ENCODE results near the gene TMEM168.
"Not testable (repeated sequence)": the region's sequence is repeated elsewhere in the genome, so short reads cannot be mapped to it uniquely, and the experiment has no call there.

The TMEM168 gene

DNA sequence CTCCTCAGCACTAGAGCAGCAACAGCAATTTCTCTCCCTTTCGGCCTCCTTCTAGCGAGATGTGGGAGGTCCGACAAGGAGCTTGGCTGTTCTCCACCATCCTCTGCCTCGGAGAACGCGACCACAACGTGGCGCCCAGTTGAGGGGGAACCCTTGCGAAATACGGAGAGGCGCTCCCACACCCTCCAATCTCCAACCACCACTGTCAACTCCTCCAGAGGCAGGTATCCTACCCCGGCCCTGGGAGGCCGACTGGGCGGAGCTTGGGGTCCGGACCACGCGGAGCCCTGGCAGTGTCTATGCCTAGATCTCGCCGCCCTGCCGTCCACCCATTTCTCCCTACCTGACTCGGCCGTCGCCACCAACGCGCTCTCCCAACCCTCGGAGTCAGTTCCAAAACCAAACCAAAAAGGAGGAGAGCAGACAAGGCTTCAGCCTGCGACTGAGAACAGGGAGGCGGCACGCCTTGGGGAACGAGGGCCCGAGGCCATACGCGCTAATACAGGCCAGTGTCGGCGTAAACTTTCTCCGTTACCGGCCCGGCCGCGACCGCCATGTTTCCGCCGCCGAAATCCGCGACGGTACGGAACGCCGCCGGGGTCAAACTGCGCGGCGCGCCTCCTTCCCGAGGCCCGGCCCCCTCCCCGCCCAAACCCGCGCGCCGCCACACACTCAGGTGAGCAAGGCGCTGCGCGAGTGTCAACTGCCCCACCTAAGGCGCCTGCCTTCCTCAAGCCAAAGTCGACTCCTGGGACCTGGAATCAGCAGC, at the start of gene TMEM168:
Gene TMEM168 (minus strand): TSS at position 577 of the 769 bp plus-strand sequence. CDS start 5,568 bp downstream, outside the sequence.
- Mint-ChIP-seq H3K27me3 (no peaks in the 10 kb centered on the region), H3K4me3 (peak within 1 kb of the TSS; percentile 91 to 97), H3K9me3 (peaks cover 0 to 5% of the 10 kb centered on the region in 2 donors), H3K27ac (peak within 1 kb of the TSS; percentile 96 to 98), H3K4me1 (peaks cover 47% of the 10 kb centered on the region)
- peak; percentile 89 for ATAC-seq
- DNase-seq: peak; percentile 86 to 89

DNA sequence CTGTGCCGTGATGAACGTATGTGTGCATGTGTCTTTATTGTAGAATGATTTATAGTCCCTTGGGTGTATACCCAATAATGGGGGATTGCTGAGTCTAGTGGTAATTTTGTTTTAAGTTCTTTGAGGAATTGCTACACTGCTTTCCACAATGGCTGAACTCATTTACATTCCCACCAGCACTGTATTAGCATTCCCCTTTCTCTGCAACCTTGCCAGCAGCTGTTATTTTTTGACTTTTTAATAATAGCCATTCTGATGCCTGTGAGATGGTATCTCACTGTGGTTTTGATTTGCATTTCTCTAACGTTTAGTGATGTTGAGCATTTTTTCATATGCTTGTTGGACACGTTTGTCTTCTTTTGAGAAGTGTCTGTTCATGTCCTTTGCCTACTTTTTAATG, 45.7 kb upstream of the TMEM168 start:
- not testable (repeated sequence) for H3K27me3 Mint-ChIP-seq, H3K27ac Mint-ChIP-seq, DNase-seq, H3K9me3 Mint-ChIP-seq, H3K4me1 Mint-ChIP-seq, H3K4me3 Mint-ChIP-seq, ATAC-seq

GRCh38 chr7:112833082-112833481, 42.9 kb upstream of the TMEM168 start:
- no peak overlapping the region for H3K27ac Mint-ChIP-seq
- ATAC-seq (no peak), DNase-seq (no peak)
- H3K4me1 Mint-ChIP-seq: no peaks in the 10 kb centered on the region
- H3K9me3 Mint-ChIP-seq: peaks cover 26 to 33% of the 10 kb centered on the region in 2 donors
- no peaks in the 10 kb centered on the region for H3K27me3 Mint-ChIP-seq
- H3K4me3 Mint-ChIP-seq: no peak overlapping the region

GRCh38 chr7:112830769-112831168, 40.6 kb upstream of the TMEM168 start:
- no peak overlapping the region for H3K27ac Mint-ChIP-seq
- H3K9me3 Mint-ChIP-seq: peaks cover 24 to 31% of the 10 kb centered on the region in 2 donors
- no peak for DNase-seq
- H3K4me1 Mint-ChIP-seq: no peaks in the 10 kb centered on the region
- no peaks in the 10 kb centered on the region for H3K27me3 Mint-ChIP-seq
- ATAC-seq: no peak
- no peak overlapping the region for H3K4me3 Mint-ChIP-seq

GRCh38 chr7:112828696-112829095, 38.5 kb upstream of the TMEM168 start:
- no peak for ATAC-seq
- Mint-ChIP-seq H3K9me3 (peaks cover 17 to 26% of the 10 kb centered on the region in 2 donors), H3K27me3 (no peaks in the 10 kb centered on the region), H3K4me1 (no peaks in the 10 kb centered on the region), H3K4me3 (no peak overlapping the region), H3K27ac (no peak overlapping the region)
- DNase-seq: no peak

DNA sequence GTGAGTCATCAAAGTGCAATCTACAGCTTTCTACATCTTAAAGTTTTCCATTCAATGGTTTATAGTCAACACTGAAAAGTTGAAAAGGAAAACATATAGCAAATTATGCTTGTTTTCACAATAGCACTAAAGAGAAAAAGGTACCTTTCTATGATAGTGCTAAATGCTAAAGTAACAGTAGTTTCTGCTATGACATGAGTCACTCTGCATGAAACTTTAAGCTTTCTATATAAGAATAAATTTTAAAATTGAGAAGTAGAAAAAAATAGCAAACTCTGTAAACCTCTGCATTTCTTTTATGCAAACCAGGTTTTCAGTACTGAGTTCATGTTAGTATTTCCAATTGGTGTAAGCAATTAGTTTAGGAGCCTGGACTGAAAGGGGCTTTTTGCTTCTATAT, 31.2 kb upstream of the TMEM168 start:
- H3K4me3 Mint-ChIP-seq: no peak overlapping the region
- DNase-seq (no peak), ATAC-seq (no peak)
- no peak overlapping the region for H3K27ac Mint-ChIP-seq
- H3K9me3 Mint-ChIP-seq: peaks cover 5 to 6% of the 10 kb centered on the region in 2 donors
- no peaks in the 10 kb centered on the region for H3K27me3 Mint-ChIP-seq
- no peaks in the 10 kb centered on the region for H3K4me1 Mint-ChIP-seq

- no peak overlapping the region for H3K4me3 Mint-ChIP-seq
- no peaks in the 10 kb centered on the region for H3K4me1 Mint-ChIP-seq
- H3K9me3 Mint-ChIP-seq: peaks cover 10 to 12% of the 10 kb centered on the region in 2 donors
- H3K27ac Mint-ChIP-seq: no peak overlapping the region
- no peaks in the 10 kb centered on the region for H3K27me3 Mint-ChIP-seq
- DNase-seq (no peak), ATAC-seq (no peak)
Observed at GRCh38 chr7:112819536-112819935, 29.3 kb upstream of the TMEM168 start.

DNA sequence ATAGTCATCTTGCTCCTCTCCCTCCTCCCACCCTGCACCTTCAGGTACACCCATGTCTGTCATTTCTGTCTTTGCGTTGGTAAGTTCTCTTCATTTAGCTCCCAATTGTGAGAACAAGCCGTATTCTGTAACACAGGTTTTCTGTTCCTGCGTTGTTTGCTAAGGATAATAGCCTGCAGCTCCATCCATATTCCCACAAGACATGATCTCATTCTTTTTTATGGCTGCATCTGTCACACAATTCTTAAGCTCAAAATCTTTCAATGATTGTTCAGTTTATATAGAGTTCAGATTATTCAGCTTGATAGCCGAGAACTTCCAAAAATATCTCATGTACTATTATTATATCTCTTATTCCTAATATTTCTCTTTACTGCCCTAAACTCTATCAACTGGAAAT, 16.0 kb upstream of the TMEM168 start:
- DNase-seq (no peak), ATAC-seq (no peak)
- H3K9me3 Mint-ChIP-seq: peaks cover 2 to 4% of the 10 kb centered on the region in 2 donors
- peaks cover 14% of the 10 kb centered on the region for H3K27me3 Mint-ChIP-seq
- H3K27ac Mint-ChIP-seq: no peak overlapping the region
- no peak overlapping the region for H3K4me3 Mint-ChIP-seq
- no peaks in the 10 kb centered on the region for H3K4me1 Mint-ChIP-seq

DNA sequence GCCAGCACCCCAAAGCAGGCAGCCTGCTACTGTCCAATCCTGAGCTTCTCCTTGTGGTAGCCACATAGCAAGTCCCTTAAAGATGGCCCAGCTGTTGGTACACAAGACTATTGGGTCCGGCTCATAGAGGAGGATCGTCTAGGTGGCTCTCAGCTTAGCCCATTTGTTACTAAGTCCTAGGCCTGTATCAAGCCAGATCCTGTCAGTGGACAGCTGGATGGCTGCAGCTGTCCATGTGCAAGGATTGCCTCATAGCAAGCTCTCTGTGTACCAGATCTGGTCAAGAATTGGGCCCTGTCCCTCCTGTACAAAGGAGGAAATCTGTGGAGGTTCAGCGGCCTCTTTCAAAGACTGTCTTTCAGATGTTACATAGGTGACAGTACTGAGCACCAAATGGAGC, 12.2 kb upstream of the TMEM168 start:
- ATAC-seq (no peak), DNase-seq (no peak)
- Mint-ChIP-seq H3K4me3 (no peak overlapping the region), H3K27me3 (peaks cover 12% of the 10 kb centered on the region), H3K9me3 (no peaks in the 10 kb centered on the region), H3K27ac (no peak overlapping the region), H3K4me1 (no peaks in the 10 kb centered on the region)

DNA sequence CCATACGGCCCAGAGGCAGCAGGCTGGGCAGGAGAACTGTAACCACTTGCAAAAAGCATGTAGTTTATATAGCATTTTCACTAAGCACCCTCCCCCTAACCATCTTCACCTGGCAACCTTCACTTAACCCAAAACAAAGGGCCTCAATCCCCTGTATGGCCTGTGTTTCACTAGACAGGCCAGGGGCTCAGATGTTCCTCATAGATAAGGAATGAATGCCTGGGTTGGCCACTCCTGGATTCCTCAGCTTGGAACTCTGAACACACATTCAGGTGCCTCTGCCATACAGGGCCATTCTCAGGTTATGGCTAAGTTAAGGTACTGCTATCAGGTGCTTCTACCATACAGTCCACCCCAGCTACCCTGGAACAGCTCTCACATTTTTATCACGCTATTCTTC, 10.3 kb upstream of the TMEM168 start:
- H3K4me1 Mint-ChIP-seq: no peaks in the 10 kb centered on the region
- H3K27ac Mint-ChIP-seq: no peak overlapping the region
- ATAC-seq: peak; percentile 4
- no peak overlapping the region for H3K4me3 Mint-ChIP-seq
- H3K27me3 Mint-ChIP-seq: no peaks in the 10 kb centered on the region
- no peak for DNase-seq
- H3K9me3 Mint-ChIP-seq: no peaks in the 10 kb centered on the region

DNA sequence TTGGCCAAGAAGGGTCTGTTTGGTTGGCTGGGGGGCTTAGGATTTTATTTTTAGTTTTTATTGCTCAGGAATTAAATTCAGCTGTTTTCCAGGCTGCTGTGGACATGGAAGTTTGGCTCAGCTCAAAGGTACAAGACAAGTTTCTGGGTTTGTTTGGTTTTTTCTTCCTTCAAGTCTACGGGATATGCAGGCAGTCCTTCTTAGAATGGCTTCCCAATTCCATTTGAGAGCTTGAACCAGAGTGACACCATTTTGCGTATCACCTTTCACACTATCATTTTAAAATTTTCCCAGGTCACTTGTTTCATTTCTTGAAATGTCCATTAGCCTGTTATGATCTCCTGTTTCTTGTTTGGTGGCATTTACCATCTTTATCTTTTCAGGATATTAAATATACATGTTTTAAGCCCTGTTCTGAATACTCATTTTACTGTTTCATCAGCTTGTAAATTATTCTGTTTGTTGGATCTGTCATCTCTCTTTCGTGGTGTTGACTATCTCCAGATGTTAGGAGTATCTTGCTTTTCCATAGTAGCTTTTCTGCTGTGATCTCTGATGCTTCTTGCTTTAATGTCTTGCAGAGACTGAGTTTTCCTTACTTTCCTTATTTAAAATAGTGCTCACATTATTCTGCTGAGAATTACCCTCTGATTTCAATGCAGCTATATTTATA, 9.4 kb upstream of the TMEM168 start:
- Mint-ChIP-seq H3K4me3 (no peak overlapping the region), H3K4me1 (peaks cover 1% of the 10 kb centered on the region), H3K27me3 (no peaks in the 10 kb centered on the region), H3K9me3 (no peaks in the 10 kb centered on the region), H3K27ac (no peak overlapping the region)
- no peak for ATAC-seq
- DNase-seq: no peak

DNA sequence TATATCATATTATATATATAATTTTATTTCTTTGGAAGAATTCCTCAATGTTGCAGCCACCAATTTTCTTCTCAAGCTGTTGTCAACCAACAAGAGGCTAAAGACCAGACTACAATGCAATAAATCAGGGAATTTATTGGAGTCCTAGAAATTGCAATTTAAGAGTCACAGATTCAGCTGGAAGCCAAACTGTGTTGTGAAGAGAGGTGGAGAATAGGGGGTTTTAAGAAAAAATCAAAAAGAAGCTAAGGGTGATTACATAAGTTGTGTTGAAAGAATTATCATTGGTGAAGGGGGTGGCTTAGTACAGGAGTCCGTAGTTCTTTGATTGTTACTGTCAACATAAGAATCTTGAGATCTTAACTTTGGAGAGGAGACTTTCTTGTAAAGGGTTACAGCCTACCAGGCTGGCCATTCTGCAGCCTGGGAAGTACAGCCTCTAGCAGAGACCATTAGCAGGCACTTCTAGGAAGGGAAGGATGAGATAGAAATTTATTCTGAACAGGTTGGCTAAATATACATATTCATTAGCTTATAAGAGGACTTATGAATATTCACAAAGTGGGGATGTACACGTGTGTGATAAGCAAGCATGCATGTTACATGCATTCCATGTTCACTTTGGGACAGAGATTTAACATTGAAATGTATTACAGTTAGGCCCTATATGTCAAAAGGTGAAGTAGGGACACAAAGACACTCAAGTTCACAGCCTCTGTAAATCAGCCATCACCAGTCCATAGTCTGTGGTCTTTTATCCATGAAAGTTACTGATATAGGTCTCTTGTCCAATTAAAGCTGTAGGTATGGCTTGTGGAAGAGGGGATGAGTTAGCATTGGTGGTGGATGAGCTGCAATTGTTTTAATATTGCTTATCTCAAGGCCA, 8.3 kb upstream of the TMEM168 start:
- H3K27me3 Mint-ChIP-seq: no peaks in the 10 kb centered on the region
- H3K9me3 Mint-ChIP-seq: no peaks in the 10 kb centered on the region
- DNase-seq (no peak), ATAC-seq (peak; percentile 63)
- H3K4me1 Mint-ChIP-seq: peaks cover 9% of the 10 kb centered on the region
- H3K4me3 Mint-ChIP-seq: no peak overlapping the region
- no peak overlapping the region for H3K27ac Mint-ChIP-seq

- not testable (repeated sequence) for H3K4me3 Mint-ChIP-seq, ATAC-seq, H3K9me3 Mint-ChIP-seq, H3K27ac Mint-ChIP-seq, DNase-seq, H3K27me3 Mint-ChIP-seq
- peaks cover 14% of the 10 kb centered on the region for H3K4me1 Mint-ChIP-seq
Observed at GRCh38 chr7:112796552-112796951, 6.4 kb upstream of the TMEM168 start.

GRCh38 chr7:112792441-112792840, 2.2 kb upstream of the TMEM168 start:
- DNase-seq: no peak
- Mint-ChIP-seq H3K4me3 (no peak overlapping the region), H3K4me1 (peaks cover 38% of the 10 kb centered on the region)

GRCh38 chr7:112791465-112792168, 1.4 kb upstream of the TMEM168 start:
- ATAC-seq (no peak), DNase-seq (no peak)
- H3K27ac Mint-ChIP-seq: no peak overlapping the region
- H3K27me3 Mint-ChIP-seq: no peaks in the 10 kb centered on the region
- H3K4me1 Mint-ChIP-seq: peaks cover 45% of the 10 kb centered on the region
- H3K9me3 Mint-ChIP-seq: peaks cover 0 to 5% of the 10 kb centered on the region in 2 donors
- H3K4me3 Mint-ChIP-seq: peak overlapping the region; percentile 68 to 97

More at GRCh38 chr7:112792441-112792840, 2.2 kb upstream of the TMEM168 start:
- H3K27ac Mint-ChIP-seq: no peak overlapping the region
- H3K9me3 Mint-ChIP-seq: peaks cover 0 to 5% of the 10 kb centered on the region in 2 donors
- H3K27me3 Mint-ChIP-seq: no peaks in the 10 kb centered on the region
- no peak for ATAC-seq

Measured in stimulated activated naive CD8-positive, alpha-beta T cell treated with anti-CD3 and anti-CD28 coated beads, Interleukin-15, amount 100 ng/mL, for 72 hours (primary cell).